ENCODE results near the gene XPNPEP1.

DNA sequence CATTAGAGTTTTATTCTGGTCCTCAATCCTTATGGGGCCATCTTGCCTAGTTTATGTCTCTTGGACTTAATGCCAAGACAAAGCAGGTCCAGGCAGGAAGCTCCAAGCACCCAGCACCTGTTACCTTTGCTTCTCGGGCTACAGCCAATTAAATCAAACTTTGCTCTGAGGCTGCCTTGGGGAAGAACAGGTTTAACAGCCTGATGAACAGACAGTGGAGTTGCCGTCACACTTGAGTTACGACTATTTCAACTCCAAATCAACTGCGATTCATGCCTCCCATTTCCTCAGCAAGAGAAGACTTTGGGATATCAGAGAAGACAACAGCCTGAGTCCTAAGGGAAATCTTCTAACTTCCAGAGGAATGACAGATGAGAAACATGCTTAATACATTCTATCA, 62.2 kb downstream of the XPNPEP1 start:
- TF ChIP-seq ESRRG (CRISPR knock-in tag; IDR thresholded peaks at IDR 0.05), result no peak
- no peak for TF ChIP-seq SNAI2 (CRISPR knock-in tag; IDR thresholded peaks at IDR 0.05)
- TF ChIP-seq BACH2 (CRISPR knock-in tag; IDR thresholded peaks at IDR 0.05; ENCODE audit: borderline replicate concordance), result no peak
- TF ChIP-seq, protein P1, sequence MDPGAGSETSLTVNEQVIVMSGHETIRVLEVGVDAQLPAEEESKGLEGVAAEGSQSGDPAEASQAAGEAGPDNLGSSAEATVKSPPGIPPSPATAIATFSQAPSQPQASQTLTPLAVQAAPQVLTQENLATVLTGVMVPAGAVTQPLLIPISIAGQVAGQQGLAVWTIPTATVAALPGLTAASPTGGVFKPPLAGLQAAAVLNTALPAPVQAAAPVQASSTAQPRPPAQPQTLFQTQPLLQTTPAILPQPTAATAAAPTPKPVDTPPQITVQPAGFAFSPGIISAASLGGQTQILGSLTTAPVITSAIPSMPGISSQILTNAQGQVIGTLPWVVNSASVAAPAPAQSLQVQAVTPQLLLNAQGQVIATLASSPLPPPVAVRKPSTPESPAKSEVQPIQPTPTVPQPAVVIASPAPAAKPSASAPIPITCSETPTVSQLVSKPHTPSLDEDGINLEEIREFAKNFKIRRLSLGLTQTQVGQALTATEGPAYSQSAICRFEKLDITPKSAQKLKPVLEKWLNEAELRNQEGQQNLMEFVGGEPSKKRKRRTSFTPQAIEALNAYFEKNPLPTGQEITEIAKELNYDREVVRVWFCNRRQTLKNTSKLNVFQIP (CRISPR knock-in tag; IDR thresholded peaks at IDR 0.05; ENCODE audit: borderline replicate concordance, low read depth), result no peak
- TF ChIP-seq ZFP3 (CRISPR knock-in tag; IDR thresholded peaks at IDR 0.05), result no peak
- TF ChIP-seq RARB (CRISPR knock-in tag; IDR thresholded peaks at IDR 0.05), result no peak
- no peak for TF ChIP-seq ARNTL (CRISPR knock-in tag; IDR thresholded peaks at IDR 0.05; ENCODE audit: borderline replicate concordance, low read depth)
- TF ChIP-seq ZFP30 (CRISPR knock-in tag; IDR thresholded peaks at IDR 0.05), result no peak
- no peak for TF ChIP-seq OSR1 (CRISPR knock-in tag; IDR thresholded peaks at IDR 0.05)
- no peak for TF ChIP-seq ZNF565 (CRISPR knock-in tag; conservative IDR thresholded peaks at IDR 0.05; ENCODE audit: low read depth)
- TF ChIP-seq, protein P2, sequence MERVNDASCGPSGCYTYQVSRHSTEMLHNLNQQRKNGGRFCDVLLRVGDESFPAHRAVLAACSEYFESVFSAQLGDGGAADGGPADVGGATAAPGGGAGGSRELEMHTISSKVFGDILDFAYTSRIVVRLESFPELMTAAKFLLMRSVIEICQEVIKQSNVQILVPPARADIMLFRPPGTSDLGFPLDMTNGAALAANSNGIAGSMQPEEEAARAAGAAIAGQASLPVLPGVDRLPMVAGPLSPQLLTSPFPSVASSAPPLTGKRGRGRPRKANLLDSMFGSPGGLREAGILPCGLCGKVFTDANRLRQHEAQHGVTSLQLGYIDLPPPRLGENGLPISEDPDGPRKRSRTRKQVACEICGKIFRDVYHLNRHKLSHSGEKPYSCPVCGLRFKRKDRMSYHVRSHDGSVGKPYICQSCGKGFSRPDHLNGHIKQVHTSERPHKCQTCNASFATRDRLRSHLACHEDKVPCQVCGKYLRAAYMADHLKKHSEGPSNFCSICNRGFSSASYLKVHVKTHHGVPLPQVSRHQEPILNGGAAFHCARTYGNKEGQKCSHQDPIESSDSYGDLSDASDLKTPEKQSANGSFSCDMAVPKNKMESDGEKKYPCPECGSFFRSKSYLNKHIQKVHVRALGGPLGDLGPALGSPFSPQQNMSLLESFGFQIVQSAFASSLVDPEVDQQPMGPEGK (CRISPR knock-in tag; IDR thresholded peaks at IDR 0.05; ENCODE audit: borderline replicate concordance), result no peak

All from SK-N-SH treated with all-trans-retinoic acid at 6 μM for 48 hours (cell line).